Transverse colon (tissue), 4 donors: ENCODE data around the gene SLC25A18. TPM values are rescaled to one million over a fixed set of nuclear protein-coding genes. Genes with fewer than 3 reads are reported as not detected.

Source experiments
- DNase-seq: peaks from one replicate; pipeline ENCODE4 v3.0.0-alpha.2; 2019
- H3K27ac ChIP-seq, 4 donors: fragments of 200-600 bp; sonication (generic); 2 replicates each; pipeline ENCODE4 v1.5.1; 2016 to 2018; ENCODE audit warnings: inconsistent platforms in 4 of 4
- H3K27me3 ChIP-seq: fragments of 200-600 bp; sonication (generic); 2 replicates; pipeline ENCODE4 v1.5.1; 2017; ENCODE audit warnings: inconsistent platforms
- H3K36me3 ChIP-seq, 4 donors: fragments of 200-600 bp; sonication (generic); 2 replicates each; pipeline ENCODE4 v1.5.1; 2017 to 2019; ENCODE audit warnings: inconsistent platforms in 4 of 4
- H3K4me1 ChIP-seq, 4 donors: fragments of 200-600 bp; sonication (generic); 2 replicates each; pipeline ENCODE4 v1.5.1; 2017 to 2020; ENCODE audit warnings: inconsistent platforms in 4 of 4
- H3K4me3 ChIP-seq, 4 donors: fragments of 200-600 bp; sonication (generic); 1 replicate in 1 of 4; 2 replicates in 3 of 4; pipeline versions ENCODE4 v1.5.1 to v1.6.1; 2017 to 2019; ENCODE audit warnings: inconsistent platforms in 4 of 4
- H3K9me3 ChIP-seq, 2 donors: fragments of 200-600 bp; sonication (generic); 2 replicates each; pipeline ENCODE4 v1.5.1; 2017 to 2019; ENCODE audit warnings: inconsistent platforms in 2 of 2
- EP300 ChIP-seq: sonication (generic); formaldehyde crosslinking; IDR thresholded peaks from one replicate; pipeline ENCODE4 v1.6.1; 2017; ENCODE audit warnings: antibody characterized with exemption, low read depth
- POLR2A ChIP-seq: fragments of 450-650 bp; IDR thresholded peaks from one replicate; pipeline ENCODE4 v1.6.1; 2016; ENCODE audit warnings: antibody characterized with exemption, mild to moderate bottlenecking, moderate library complexity
- POLR2AphosphoS5 ChIP-seq, 3 donors: sonication (generic); formaldehyde crosslinking; IDR thresholded peaks; one replicate each; pipeline ENCODE4 v1.6.1; 2016; ENCODE audit warnings: antibody characterized with exemption in 3 of 3
- WGBS, 2 donors: methylation state at CpG; one replicate each; pipeline ENCODE4 v1.1.5; 2018; ENCODE audit warnings: low coverage in 1 of 2; 5-methylcytosine and 5-hydroxymethylcytosine counted together
- in situ Hi-C, 4 donors: fragments of 200-750 bp; cut with MboI; loops; one replicate each; pipeline versions ENCODE4 v1.15.0 to v1.15.1; 2017; ENCODE audit warnings: low sequenced_read_pairs in 3 of 4, low pct_ligation_motif_present in 1 of 4, low pct_unique_long_range_greater_than_20kb in 1 of 4
- intact Hi-C: fragments of 100-400 bp; cut with DNase I; formaldehyde crosslinking; loops from one replicate; pipeline ENCODE4 v1.15.1; 2023; ENCODE audit warnings: low total_unique reads
- total RNA-seq, 4 donors: library from RNA; depleted of rRNA; stranded (reverse); fragments of >200 nt; gene quantifications; one replicate each; pipeline ENCODE4 v1.1.0, GENCODE V29; 2016
- TF ChIP-seq, protein P1 (sequence below), 5 experiments: fragments of 200-600 bp in 3 of 5; fragments of 450-650 bp in 2 of 5; sonication (generic) in 3 of 5; IDR thresholded peaks; 1 replicate in 2 of 5; 2 replicates in 3 of 5; pipeline ENCODE4 v1.5.1; 2016 to 2017; ENCODE audit warnings: antibody characterized with exemption in 5 of 5, inconsistent platforms in 3 of 5, mild to moderate bottlenecking in 2 of 5, moderate library complexity in 1 of 5

SLC25A18 gene
- total RNA-seq, 4 donors from 2014 or later = 0.75 to 40.4 (median 1.5) TPM

DNA sequence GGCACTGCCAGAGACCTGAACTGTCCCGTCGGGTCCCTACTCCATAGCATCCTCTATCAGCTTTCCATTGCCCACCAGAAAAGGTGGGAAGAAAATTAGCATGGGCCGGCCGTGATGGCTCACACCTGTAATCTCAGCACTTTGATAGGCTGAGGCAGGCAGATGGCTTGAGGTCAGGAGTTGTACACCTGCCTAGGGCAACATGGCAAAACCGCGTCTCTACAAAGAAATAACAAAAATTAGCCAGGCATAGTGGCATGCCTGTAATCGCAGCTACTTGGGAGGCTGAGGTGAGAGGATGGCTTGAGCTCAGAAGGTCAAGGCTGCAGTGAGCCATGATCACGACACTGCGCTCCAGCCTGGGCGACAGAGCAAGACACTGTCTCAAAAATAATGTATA is 3.5 kb downstream of the SLC25A18 start:
- H3K4me3 ChIP-seq = no peak overlapping the region
- peak overlapping the region in 2 of 4 donors; percentile 27 to 93 for H3K27ac ChIP-seq
- peaks cover 3 to 38% (median 13%) of the 10 kb centered on the region in 4 donors for H3K4me1 ChIP-seq
- 71 to 92% methylated on average over 4 to 10 of the region's 10 CpGs for WGBS, 2 donors
- H3K36me3 ChIP-seq = no peaks in the 10 kb centered on the region
- intact Hi-C loops = no loop called here
- DNase-seq = no peak
- H3K27me3 ChIP-seq = no peaks in the 10 kb centered on the region
- in situ Hi-C loops = no loop called here
- H3K9me3 ChIP-seq = no peaks in the 10 kb centered on the region
- TF ChIP-seq POLR2AphosphoS5 (IDR thresholded peaks at IDR 0.05) = no peak
- no peak for TF ChIP-seq POLR2A
- TF ChIP-seq EP300 = no peak
- TF ChIP-seq, protein P1, sequence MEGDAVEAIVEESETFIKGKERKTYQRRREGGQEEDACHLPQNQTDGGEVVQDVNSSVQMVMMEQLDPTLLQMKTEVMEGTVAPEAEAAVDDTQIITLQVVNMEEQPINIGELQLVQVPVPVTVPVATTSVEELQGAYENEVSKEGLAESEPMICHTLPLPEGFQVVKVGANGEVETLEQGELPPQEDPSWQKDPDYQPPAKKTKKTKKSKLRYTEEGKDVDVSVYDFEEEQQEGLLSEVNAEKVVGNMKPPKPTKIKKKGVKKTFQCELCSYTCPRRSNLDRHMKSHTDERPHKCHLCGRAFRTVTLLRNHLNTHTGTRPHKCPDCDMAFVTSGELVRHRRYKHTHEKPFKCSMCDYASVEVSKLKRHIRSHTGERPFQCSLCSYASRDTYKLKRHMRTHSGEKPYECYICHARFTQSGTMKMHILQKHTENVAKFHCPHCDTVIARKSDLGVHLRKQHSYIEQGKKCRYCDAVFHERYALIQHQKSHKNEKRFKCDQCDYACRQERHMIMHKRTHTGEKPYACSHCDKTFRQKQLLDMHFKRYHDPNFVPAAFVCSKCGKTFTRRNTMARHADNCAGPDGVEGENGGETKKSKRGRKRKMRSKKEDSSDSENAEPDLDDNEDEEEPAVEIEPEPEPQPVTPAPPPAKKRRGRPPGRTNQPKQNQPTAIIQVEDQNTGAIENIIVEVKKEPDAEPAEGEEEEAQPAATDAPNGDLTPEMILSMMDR (IDR thresholded peaks at IDR 0.05) = no peak

GRCh38 chr22:17569971-17570511 is 6.7 kb downstream of the SLC25A18 start:
- 40% methylated on average over 1 to 8 of the region's 8 CpGs for WGBS, 2 donors
- DNase-seq = no peak
- TF ChIP-seq POLR2AphosphoS5 (IDR thresholded peaks at IDR 0.05) (no peak), POLR2A (no peak), EP300 (no peak)
- TF ChIP-seq, protein P1 (IDR thresholded peaks at IDR 0.05) = no peak
- Histone ChIP-seq H3K36me3 (no peaks in the 10 kb centered on the region), H3K27me3 (no peaks in the 10 kb centered on the region), H3K27ac (peak overlapping the region; percentile 73 to 93 (median 82)), H3K4me1 (peaks cover 3 to 20% (median 17%) of the 10 kb centered on the region in 4 donors), H3K4me3 (no peak overlapping the region), H3K9me3 (no peaks in the 10 kb centered on the region)
- intact Hi-C loops = no loop called here
- in situ Hi-C loops = no loop called here

DNA sequence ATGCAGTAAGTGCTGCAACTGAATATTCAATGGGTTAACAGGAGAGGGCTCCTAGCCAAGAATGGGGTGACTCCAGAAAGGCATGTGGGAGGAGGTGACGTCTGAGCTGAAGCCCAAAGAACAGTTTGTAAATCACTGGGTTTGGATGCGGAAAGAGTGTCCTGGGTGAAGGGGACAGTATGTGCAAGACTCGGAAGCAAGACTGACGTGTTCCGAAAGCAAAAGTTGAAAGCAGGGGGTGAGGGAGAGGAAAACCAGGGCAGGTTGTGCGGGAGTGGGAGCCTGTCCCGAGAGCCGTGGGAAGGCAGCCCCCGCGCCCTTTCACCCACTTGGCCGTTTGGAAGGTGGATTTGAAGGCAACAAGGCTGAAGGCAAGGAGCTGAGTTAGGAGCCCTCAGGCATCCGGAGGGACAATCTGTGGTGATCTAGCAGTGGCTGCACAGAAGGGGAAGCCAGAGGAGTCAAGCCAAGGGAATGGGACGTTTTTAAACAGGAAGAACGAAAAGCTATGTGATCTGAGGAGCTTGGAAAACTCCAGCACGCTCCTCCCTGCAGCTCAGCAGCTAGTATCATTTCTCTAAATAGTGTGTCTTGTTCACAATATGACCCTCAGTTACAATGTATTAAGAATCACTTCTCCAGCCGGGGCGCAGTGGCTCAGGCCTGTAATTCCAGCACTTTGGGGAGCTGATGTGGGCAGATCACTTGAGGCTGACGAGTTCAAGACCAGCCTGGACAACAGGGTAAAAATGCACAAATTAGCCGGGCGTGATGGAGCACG is 7.7 kb downstream of the SLC25A18 start:
- Histone ChIP-seq H3K4me3 (peak overlapping the region in 1 of 4 donors; percentile 22), H3K4me1 (peaks cover 3 to 20% (median 17%) of the 10 kb centered on the region in 4 donors), H3K27ac (peak overlapping the region; percentile 84 to 93 (median 84)), H3K36me3 (no peaks in the 10 kb centered on the region), H3K9me3 (no peaks in the 10 kb centered on the region), H3K27me3 (no peaks in the 10 kb centered on the region)
- in situ Hi-C loops (no loop called here), intact Hi-C loops (no loop called here)
- peak; percentile 76 for DNase-seq
- TF ChIP-seq POLR2A (peak; percentile 11), EP300 (peak; percentile 100), POLR2AphosphoS5 (IDR thresholded peaks at IDR 0.05) (peak; percentile 92 to 95 (median 94))
- TF ChIP-seq, protein P1 (IDR thresholded peaks at IDR 0.05) = no peak
- 39 to 46% methylated on average over 2 to 21 of the region's 21 CpGs for WGBS, 2 donors

DNA sequence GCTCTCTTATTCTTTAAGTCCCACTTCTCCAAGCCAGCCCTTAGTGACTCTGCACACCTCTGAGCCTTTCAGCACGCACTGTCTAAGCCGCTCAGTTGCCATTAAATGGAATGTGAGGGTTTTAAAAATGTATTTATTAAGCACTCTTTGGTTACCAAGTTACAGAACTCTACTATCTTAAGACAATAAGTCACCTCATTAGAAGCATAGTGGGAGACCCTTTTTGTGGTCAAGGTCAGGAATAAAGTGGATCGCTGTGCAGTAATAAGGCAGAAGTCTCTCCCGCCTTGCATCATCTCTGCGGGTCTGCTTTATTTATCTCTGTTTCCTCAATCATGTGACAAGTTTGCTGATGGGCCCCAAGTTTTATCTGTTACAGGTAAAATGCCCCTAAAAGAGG is 11.9 kb downstream of the SLC25A18 start:
- WGBS, 2 donors = 89% methylated on average over 5 of the region's 5 CpGs
- no peak overlapping the region for H3K27ac ChIP-seq
- intact Hi-C loops (no loop called here), in situ Hi-C loops (no loop called here)
- H3K4me3 ChIP-seq = no peak overlapping the region
- H3K36me3 ChIP-seq = no peaks in the 10 kb centered on the region
- TF ChIP-seq POLR2A = no peak
- no peak for TF ChIP-seq POLR2AphosphoS5 (IDR thresholded peaks at IDR 0.05)
- TF ChIP-seq, protein P1 (IDR thresholded peaks at IDR 0.05) = no peak
- TF ChIP-seq EP300 = no peak
- H3K4me1 ChIP-seq = peaks cover 0 to 16% (median 14%) of the 10 kb centered on the region in 4 donors
- H3K27me3 ChIP-seq = no peaks in the 10 kb centered on the region
- DNase-seq = no peak
- H3K9me3 ChIP-seq = no peaks in the 10 kb centered on the region
